ENCODE data around the gene QSOX1.

QSOX1 gene

DNA sequence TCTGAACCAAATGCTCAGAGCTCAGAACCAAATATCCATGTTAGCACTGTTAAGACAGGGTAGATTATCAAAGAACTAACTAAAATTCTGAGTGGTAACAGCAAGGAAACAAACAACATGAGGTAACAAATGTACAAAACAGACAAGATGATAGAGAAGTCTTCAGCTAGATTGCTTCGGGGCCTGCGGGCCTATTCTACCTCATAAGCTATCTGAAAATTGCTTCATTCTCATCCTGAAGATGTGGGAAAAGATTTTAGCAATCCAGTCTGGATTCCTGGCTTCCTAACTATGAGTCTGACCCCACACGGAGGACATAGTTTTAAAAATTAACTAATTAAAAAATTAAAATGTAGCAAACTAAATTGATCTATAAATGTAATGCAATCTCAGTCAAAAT is 9.2 kb upstream of the QSOX1 start:
- no peak for DNase-seq (ENCODE audit: low spot score)

DNA sequence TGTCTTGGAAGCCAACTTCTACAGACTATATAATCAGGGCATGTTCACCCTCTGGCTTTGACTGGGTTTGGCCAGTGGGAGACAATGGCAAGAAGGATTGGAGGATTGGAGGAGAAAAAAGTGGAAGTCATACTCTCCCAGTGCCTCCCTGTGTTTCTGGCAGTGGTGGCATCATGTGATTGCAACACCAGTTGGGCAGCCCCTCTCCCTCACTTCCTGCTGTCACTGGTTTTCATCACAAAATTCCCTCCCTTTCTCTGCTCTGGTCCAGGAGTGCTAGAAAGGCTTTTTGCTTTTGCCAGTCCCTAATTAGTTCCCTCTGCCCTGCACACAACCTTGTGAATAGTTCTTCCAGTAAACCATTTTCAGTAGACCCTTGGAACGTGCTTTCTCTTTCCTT is 3.7 kb upstream of the QSOX1 start:
- DNase-seq (ENCODE audit: low spot score), result no peak

DNA sequence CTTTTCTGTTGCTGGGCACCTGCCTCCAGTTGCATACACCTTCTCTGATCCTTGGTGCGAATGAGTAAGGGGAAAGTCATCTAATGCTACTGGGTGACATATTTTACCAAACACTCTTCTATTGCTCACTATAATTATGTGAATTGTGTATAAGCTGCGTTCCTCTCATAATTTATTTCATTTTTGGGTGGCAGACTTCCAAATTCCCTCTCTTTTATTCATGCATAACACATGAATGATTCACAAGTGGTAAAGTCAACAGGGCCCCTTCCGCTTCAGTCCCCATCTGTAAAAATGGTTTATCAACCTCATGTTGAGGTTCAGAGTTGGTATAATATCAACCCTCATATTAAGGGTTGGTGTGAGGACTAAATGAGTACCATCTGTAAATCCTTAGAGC is 3.2 kb upstream of the QSOX1 start:
- DNase-seq (ENCODE audit: low spot score), result no peak

DNA sequence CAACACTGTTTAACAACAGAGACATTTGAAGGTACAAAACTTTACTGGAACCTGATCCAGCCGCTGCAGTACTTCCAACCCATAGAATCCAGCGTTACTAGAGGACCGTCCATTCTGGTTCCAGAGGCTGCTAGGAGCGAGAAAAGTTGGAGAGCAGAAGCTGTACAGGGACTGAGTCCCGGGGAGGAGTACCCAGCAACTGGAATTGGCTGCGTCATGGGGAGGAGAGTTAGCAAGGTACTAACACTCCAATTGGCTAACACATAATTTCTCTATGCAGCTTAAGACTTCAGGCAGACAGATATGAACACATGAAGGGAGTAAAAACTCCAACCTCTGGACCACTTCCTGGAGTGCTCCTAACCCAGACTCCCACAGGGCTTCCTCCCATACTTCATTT is 2.1 kb upstream of the QSOX1 start:
- no peak for DNase-seq (ENCODE audit: low spot score)

DNA sequence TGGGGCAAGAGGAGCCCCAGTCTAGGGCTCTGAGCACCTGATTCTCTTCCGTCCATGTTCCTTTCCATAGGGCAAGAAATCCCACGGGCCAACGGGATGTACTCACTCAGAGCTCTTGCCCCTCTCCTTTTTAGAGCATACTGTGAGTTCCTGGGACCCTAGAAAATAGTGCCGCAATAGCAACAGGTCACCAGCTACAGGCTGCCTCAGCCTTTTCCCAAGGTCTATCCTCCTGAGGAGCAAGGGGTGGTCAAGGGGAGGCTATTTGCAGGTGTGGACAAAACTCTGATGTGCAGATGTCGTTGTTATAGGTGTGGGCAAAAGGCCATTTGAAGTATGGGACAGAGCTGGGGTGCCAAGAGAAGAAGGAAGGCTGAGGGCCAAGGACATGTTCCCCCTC is 1.6 kb upstream of the QSOX1 start:
- DNase-seq (ENCODE audit: low spot score), result no peak

DNA sequence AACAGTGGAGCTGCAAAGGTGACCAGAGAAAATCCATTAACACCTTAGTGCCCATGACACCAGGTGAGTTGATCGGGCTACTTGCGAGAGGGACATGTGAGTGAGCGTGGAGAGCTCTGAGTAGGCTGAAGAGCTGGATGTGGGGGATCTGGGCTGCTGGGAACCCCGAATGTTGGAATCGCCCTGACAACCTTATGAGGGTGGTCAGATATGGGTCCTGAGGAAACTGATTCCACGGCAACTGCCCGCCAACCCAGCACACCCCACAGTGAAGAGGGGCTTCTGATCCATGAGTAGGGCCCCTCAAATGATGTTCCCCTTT is 705 bp upstream of the QSOX1 start:
- DNase-seq (ENCODE audit: low spot score), result no peak

DNA sequence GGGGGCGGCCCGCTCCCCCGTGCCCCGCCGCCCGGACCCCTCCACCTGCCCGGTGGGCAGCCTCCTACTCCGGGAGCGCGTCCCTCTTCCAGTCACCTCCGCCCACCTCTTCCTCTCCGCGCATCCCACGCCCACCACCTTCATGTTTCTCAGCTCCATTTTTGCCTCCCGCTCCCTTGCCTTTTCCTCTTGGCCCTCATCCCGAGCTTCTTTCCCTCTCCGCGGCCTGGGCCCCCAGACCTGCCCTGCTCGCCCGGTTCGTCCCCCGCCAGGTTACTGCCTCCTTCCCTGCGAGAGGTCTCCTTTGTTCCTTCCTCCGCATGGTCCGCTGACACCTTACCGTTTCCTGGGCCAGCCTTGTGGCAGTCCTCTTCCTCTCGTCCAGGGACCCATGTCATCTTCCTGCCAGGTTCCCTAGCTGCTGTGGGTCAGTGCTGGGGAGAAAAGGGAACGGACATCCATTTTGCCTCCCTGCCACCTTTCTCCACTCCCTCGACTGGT is 563 bp downstream of the QSOX1 start:
- no peak for DNase-seq (ENCODE audit: low spot score)

DNA sequence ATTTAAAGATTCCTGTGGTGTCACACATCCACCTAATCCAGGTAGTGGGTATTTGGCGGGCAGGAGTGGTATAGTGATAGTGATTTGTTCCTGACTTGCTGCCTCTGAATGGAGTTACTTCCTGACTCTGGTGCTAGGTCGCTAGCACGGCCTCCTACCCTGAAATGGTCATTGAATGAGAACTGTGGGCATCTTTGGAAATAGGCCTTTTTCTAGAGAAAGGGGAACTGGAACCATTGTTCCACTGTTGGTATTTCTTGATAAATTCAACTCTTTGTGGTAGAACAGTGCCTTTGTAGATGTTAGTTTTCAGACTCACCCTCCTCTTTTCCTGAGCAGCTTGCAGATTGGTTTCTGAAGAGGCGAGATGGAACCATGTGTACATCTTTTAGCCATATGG is 1.5 kb downstream of the QSOX1 start:
- DNase-seq (ENCODE audit: low spot score), result no peak

DNA sequence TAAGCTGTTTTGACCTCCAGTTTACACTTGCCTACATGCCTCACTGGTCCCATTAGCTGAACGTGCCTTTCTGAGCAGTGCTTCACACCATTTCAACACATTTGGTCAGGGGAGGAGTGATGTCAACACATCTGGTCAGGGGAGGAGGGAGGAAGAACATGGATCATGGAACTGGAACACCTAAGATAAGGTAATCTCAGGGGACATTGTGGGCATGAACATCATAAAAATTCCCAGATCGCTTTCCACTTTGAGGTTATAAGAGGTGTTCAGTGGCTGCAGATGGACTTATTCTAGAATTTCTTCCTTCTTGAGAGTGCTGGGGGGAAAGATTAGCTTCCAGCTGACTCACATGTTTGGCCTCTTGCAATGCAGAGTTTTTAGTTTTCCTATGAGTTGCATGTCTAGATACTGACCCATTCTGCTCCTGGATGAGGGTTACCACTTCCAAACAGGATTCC is 2.0 kb downstream of the QSOX1 start:
- no peak for DNase-seq (ENCODE audit: low spot score)

DNA sequence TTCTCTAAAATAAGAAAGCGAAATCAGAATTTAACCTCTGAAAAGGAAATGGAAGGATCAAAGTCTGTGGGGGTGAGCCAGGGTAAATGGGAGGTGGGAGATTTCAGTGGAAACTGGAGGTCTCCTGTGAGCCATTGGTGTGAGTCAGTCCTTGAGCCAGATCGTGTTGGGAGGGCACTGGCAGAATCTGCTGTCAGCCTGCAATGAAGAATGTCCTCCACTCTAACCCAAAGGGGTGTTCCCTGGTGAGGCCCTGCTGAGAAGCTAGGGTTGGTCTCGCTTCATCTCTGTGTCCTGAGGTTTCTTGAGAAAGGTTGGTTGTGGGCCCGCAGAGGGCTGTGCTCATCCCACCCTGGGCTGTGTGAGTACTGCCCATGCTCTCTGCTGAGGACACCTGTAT is 2.4 kb downstream of the QSOX1 start:
- DNase-seq (ENCODE audit: low spot score), result no peak

DNA sequence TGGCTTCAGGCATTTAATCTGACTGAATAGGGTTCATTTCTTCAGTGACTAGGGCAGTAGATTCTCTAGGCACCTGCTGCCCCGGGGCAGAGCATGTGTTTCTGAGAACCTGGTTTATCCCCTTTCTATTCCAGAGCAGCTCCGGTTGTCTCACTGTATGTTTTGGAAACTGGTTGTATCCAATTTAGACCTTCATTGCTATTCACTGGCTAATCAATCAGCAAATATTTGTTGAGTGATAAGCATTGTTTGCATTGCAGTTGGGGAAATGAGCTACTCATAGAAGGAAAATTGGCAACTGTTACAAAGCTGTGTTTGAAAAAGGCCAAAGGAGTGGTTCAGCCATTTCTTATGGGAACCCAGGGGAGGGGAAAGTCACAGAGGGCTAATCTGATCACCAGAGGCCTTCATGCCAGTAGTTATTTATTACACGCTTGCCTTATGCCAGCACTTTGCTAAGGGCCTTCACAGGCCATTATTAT is 2.9 kb downstream of the QSOX1 start:
- DNase-seq (ENCODE audit: low spot score), result no peak

DNA sequence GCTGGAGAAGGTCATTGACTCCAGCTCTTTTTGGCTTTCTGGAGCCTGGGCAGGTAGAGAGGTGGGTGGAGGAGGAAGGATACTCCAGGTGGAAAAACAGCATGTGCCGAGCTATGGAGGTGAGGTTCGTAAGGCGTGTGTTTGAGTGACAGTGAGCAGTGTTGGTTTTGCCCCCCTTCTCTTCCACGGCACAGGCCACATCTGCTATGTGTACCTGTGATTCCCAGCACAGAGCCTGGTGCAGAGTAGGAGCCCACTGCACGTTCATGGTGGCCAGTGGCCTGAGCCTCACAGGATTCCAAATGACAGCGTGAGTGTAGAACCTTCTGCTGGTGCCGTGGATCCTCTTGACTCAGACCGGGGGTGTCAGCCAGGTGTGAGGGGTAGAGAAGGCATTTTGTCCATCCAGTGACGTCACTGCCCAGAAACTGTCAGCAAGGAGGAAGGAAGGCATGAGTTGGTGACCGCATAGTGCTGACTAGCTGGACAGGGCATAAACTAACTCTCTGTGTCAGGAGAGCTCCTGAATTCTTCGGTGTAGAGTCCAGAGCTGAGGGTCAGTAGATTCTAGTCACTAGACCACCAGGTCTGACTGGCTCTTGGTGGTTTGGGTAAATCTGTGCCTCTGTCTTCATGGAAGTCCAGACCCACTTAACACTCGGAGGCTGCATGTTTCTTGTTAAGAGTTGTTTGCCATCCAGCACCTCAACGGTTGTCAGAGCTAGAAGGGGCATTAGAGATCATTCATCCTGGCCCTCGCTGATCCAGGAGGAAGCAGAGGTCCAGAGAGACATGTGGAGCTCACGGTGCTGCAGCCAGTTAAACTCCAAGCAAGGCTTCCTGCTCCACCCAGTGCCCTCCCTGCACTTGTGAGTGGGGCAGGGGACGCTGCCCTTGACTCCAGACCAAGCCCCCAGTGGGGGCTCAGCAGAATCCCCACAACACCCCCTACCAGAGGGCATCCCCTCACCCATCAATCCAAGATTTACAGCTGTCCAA is 3.8 kb downstream of the QSOX1 start:
- no peak for DNase-seq (ENCODE audit: low spot score)

DNA sequence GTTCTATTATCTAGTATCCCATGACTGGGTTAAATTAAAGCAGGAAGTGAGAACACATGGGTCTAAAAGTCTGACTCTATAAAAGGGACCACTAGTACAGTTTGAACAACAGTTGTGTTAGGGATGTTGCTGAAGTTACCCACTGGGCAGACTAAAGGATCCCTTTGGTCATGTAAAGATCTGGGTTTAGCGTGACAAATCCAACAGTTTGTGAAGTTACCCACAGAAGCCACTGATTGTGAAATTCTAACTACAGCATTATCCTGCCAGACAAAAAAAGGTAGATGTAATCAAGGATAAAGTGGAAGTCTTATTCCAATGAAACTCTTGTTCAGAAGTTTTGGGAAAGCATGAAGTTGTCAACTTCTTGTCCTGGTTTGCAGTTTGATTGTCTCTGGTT is 5.7 kb downstream of the QSOX1 start:
- DNase-seq (ENCODE audit: low spot score), result no peak

DNA sequence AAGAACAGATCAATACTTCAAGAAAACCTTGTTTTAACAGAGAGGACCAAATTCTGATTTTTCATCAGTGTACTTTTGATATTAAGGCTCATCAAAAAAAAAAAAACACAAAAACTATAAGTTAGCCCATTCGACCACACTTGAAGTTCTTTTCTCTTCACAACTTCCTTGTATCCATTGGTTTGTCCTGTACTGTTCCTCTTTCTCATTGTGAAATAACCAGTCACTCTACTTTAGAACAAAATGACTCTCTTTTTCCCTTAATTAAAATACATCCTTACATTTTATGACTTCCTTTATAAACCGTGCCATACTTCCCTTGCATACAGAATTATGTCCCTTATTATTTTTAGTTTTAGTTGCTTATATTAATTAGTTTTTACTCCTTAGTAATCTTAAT is 8.4 kb downstream of the QSOX1 start:
- DNase-seq (ENCODE audit: low spot score), result no peak

DNA sequence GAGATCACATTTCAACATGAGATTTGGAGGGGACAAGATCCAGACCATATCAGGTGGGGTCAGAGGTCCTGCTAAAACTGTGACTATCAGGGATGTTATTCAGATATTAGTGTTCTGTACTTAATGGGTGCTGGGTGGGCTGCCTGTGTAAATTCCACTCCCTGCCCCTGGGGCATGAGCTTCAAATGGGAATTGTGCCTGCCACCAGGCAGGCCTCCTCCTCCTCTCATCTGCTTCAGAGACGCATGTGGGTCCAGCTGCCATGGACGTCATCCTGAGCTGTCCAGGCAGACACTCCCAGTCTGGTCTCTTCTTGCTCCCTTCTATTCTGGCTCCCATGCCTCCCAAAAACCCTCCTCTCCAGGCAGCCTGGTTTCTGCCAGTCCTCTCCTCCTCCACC is 10.4 kb downstream of the QSOX1 start:
- no peak for DNase-seq (ENCODE audit: low spot score)

DNA sequence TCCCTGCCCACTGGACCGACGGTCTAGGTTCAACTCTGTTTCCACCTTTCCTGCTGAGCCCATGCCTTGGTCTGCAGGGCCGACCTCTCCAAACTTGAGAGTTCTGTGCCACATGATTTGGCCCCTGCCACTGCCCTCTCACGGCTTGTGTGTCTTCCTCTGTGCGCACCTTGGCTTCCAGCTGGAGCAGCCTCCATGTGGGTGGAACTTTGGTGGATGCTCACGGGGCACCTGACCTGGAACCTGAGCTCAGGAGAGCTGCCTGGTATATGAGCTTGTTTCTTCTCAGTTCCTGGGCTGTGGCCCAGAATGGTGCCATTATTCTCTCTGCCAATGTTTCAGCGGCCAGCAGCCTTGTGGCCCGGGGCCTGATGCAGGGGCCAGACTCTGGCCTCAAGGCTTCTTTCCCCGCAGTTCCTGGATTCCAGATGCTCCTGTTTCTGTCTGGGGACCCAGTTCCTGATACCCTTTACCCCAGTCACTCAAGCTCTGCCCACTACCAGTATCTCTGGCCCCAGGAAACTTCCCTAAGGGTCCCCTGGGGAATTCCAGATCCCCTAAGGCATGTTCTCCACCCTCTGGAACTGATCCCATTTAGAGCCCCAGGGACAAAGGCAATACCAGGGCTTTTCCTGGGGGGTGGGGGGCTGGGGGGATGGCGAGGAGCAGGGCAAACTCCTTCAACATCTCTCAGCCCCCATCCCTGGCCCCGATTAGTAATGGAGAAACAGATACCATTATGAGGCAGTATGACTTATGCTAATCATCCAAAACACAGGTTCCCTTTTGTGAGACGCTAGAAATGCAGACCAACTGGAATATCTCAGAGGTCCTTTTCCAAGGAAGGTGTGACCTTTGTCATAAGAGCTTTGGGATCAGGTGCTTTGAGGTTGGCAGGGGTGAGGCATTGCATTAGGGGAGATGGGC is 11.1 kb downstream of the QSOX1 start:
- DNase-seq (ENCODE audit: low spot score), result no peak

DNA sequence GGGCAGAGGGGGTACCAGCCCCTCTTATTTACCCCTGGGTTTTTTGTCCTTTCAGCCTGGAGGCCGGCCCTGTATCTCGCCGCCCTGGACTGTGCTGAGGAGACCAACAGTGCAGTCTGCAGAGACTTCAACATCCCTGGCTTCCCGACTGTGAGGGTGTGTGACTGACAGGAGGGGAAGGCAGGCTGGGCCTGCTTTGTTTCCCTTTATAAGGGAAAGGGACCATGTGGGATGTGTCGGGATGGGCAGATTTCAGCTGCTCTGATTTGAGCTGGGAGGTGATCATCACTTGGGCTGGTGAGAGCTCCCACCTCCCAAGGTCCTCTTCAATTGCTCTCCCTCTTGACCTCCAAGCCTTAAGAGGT is 11.7 kb downstream of the QSOX1 start:
- DNase-seq (ENCODE audit: low spot score), result no peak

DNA sequence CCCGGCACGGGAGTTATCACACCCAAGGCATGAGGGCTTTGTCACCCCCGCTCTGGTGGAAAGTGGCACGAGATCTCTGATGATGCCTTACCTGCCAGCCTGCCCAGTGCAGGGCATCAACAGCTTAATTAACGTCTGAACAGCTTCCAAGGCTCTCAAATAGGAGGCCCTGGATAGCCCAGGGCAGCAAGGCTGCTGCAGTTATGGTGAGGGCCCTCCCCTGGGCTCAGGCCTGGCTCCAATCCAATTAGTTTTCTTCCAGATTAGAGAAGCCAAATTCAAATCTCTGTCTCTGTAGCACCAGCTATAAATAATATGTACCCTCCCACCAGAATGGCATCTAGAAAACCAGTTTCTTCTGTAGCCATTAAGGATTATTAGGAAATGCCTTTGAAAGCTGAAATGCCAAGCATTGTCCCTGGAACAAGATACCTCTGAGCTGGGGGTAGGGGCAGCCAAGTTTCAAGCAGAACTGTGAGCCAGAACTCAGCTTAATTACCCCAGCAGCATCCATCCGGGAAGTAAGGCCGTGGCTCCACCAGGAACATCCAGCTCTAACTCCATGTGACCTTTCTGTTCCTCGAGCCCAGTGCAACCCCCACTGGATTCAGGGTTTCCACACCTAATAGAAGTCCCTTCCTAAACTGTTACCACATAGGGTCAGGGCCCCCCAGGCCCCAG is 12.5 kb downstream of the QSOX1 start:
- DNase-seq (ENCODE audit: low spot score), result no peak

DNA sequence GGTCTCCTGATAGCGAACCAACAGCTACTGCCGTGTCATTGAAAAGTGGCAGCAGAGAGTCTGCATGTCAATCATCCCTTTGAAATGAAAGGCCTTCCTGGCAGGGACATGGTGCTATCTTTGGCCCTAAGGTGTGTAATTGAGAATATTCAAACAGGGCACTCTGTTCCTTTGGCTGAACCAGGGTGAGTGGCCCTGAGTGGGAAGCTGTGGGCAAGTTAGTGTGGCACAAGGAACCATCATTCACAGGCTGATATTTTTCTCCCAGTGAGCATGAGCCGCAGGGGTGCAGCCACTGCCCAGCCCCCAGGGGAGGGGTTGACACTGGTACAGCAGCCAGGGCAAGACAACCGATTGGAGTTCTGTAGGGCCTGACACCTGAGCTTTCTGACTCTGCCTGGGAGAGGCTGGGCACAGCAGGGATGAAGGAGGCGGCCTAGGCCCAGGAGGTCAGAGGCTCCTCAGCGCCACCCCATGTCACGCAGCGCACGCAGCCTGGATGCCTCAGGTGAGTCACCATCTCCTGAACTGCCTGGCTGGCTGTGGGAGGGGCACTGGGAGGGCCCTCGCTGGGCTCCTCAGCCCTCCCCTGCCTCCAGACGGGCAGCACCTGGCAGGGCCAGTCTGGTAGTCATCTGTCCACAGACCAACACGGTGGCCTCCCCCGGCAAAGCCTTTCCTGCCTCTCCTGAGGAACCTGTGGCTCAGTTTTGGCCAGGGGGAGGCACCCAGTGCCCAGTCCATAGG is 13.2 kb downstream of the QSOX1 start:
- no peak for DNase-seq (ENCODE audit: low spot score)

DNA sequence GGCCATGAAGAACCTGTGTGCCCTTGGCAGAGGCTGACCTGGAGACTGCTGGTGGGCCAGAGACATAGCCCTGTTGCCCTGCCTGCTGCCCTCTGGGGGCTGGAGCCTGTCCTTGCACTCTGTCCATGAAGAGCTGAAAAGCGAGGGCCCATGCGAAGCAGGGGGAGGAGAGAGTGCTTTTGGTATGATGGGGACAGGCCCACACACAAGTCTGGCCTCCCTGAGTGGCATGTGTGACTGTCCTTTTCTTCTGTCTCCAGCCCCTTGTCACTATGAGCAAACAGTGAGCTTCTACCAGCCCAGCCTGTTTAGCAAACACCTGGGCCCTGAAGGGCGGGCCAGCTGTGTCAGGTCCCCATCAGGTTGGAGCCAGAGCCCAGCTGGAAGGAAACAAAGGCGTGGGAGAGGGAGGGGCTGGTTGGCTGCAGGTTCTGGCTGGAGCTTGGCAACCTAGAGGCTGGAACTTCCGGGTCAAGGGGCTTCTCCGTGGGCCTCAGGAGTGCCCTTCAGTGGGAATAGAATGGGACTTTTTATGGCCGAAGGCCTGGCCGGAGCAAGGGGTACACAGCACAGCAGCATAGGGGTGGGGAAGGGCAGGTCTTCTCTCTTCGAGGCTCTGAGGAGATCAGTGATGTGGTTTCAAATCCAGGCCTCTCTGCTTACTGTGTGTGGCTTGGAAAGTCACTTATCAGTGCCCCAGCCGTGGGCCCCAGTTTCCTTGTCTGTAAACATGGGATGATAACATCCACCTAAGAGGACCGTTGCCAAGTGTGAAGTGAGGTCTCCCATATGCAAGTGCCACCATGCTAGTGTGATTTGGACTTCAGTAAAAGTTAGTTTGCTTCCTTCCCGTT is 14.3 kb downstream of the QSOX1 start:
- DNase-seq (ENCODE audit: low spot score), result no peak

Measured in Ammon's horn (tissue), 1 donor.